Measurements from ENCODE around the gene POLR3K.

DNA sequence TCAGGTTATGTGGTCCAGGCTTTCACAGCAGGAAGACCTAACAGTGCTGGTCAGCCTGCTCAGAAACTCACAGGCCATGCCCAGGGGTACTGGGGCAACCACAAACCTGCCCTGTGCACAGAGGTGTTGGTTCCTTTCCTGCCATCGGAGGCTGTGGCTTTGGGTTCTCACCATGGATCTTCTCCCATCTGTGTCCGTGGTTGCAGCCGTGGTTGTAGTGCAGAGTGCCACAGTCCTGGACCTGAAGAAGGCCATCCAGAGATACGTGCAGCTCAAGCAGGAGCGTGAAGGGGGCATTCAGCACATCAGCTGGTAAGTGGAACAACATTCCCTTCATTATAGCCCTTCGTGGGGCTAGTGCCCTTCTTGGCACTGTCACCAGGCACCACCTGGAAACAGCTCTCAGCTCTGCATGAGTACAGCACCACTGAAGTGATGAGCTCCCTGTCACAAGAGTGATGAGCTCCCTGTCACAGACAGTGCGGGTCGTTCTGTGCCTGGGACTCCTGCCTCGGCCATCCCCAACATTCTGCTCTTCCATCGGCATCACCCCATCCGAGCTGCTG lies 2.2 kb upstream of the POLR3K start:
- TF ChIP-seq, protein P1, sequence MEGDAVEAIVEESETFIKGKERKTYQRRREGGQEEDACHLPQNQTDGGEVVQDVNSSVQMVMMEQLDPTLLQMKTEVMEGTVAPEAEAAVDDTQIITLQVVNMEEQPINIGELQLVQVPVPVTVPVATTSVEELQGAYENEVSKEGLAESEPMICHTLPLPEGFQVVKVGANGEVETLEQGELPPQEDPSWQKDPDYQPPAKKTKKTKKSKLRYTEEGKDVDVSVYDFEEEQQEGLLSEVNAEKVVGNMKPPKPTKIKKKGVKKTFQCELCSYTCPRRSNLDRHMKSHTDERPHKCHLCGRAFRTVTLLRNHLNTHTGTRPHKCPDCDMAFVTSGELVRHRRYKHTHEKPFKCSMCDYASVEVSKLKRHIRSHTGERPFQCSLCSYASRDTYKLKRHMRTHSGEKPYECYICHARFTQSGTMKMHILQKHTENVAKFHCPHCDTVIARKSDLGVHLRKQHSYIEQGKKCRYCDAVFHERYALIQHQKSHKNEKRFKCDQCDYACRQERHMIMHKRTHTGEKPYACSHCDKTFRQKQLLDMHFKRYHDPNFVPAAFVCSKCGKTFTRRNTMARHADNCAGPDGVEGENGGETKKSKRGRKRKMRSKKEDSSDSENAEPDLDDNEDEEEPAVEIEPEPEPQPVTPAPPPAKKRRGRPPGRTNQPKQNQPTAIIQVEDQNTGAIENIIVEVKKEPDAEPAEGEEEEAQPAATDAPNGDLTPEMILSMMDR (conservative IDR thresholded peaks at IDR 0.05; ENCODE audit: low read length) = no peak
- TF ChIP-seq EZH2phosphoT487 (IDR thresholded peaks at IDR 0.05; ENCODE audit: borderline replicate concordance, low read depth, low read length) = no peak
